ENCODE measurements around the gene KRTAP9-6.

- no peak for TF ChIP-seq SALL2 (CRISPR knock-in tag; IDR thresholded peaks at IDR 0.05)
- no peak for TF ChIP-seq SAFB2 (CRISPR knock-in tag; IDR thresholded peaks at IDR 0.05; ENCODE audit: borderline replicate concordance, low read depth)
- no peak for TF ChIP-seq SMAD1 (CRISPR knock-in tag; IDR thresholded peaks at IDR 0.05; ENCODE audit: borderline replicate concordance, low read depth)
- TF ChIP-seq EZH2 (conservative IDR thresholded peaks at IDR 0.05; ENCODE audit: low read depth, low read length), result no peak
- no peak for TF ChIP-seq ZNF432 (CRISPR knock-in tag; IDR thresholded peaks at IDR 0.05; ENCODE audit: borderline replicate concordance)
- TF ChIP-seq TARDBP (CRISPR knock-in tag; IDR thresholded peaks at IDR 0.05), result no peak
Measured at GRCh38 chr17:41265078-41265477, at the start of gene KRTAP9-6.
